Measurements from ENCODE around the gene IGF2BP2.

The IGF2BP2 gene

DNA sequence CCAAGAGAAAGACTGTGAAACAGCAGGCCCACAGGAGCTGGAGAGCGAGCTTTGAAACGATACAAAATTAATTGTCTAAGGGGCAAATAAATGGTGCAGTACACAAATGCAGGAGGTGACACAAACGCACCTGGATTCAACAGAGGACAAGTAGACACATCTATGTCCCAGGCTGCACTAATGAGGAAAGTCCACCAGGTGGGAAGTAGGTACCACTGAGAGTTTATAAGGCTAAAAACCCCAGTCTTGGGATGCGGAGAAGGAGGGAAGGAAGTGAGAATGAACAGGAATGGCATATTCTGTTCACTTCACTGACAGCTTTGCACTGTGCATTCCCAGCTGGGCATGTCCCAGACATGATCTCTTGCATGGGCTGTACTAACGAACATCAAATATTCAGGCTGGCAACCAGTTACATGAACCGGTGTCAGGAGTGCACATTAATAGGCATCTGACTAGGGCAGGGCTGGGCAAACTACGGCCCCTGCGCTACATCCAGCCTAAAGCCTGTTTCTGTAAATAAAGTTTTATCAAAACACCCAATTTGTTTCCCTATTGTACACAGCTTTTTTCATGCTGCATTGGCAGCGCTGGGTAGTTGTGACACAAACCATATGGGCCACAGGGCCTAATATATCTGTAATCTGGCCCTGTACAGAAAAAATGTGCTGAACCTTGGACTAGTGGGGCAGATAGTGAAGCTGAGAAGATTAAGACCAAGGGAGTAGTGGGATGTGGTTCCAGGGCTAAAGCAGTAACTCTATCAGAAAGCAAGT lies 107.0 kb downstream of the IGF2BP2 start:
- Histone ChIP-seq H3K27ac (ENCODE audit: low read length) (no peak overlapping the region), H3K79me2 (ENCODE audit: low read length) (no peaks in the 10 kb centered on the region)

GRCh38 chr3:185717121-185717520 lies 107.7 kb downstream of the IGF2BP2 start:
- no peak for DNase-seq
- Histone ChIP-seq H3K4me2 (ENCODE audit: low read depth, low read length) (no peak overlapping the region), H3K4me1 (ENCODE audit: low read length) (no peaks in the 10 kb centered on the region), H3K9me3 (replicated peaks; ENCODE audit: insufficient read depth, low read length) (no peaks in the 10 kb centered on the region), H3K4me3 (ENCODE audit: low read length) (no peak overlapping the region), H2AFZ (ENCODE audit: low read length) (no peak overlapping the region), H3K79me2 (ENCODE audit: low read length) (no peaks in the 10 kb centered on the region), H3K36me3 (replicated peaks; ENCODE audit: insufficient read depth, low read length) (no peaks in the 10 kb centered on the region), H3K27ac (ENCODE audit: low read length) (no peak overlapping the region), H3F3A (ENCODE audit: insufficient read depth, low read length) (no peaks in the 10 kb centered on the region), H3K9ac (ENCODE audit: low read length) (no peak overlapping the region), H3K9me2 (replicated peaks; ENCODE audit: insufficient read depth, low read length) (no peaks in the 10 kb centered on the region), H3K27me3 (replicated peaks; ENCODE audit: insufficient read depth, low read length) (no peaks in the 10 kb centered on the region), H4K20me1 (ENCODE audit: insufficient read depth, low read length) (no peaks in the 10 kb centered on the region)
- no peak for TF ChIP-seq EZH2phosphoT487 (IDR thresholded peaks at IDR 0.05; ENCODE audit: low read length)
- TF ChIP-seq EZH2 (optimal IDR thresholded peaks at IDR 0.05; ENCODE audit: low read depth, low read length), result no peak
- TF ChIP-seq, protein P1, sequence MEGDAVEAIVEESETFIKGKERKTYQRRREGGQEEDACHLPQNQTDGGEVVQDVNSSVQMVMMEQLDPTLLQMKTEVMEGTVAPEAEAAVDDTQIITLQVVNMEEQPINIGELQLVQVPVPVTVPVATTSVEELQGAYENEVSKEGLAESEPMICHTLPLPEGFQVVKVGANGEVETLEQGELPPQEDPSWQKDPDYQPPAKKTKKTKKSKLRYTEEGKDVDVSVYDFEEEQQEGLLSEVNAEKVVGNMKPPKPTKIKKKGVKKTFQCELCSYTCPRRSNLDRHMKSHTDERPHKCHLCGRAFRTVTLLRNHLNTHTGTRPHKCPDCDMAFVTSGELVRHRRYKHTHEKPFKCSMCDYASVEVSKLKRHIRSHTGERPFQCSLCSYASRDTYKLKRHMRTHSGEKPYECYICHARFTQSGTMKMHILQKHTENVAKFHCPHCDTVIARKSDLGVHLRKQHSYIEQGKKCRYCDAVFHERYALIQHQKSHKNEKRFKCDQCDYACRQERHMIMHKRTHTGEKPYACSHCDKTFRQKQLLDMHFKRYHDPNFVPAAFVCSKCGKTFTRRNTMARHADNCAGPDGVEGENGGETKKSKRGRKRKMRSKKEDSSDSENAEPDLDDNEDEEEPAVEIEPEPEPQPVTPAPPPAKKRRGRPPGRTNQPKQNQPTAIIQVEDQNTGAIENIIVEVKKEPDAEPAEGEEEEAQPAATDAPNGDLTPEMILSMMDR (IDR thresholded peaks at IDR 0.05; ENCODE audit: low read length), result no peak

More for the DNA sequence above, 107.0 kb downstream of the IGF2BP2 start:
- no peak for DNase-seq
- H3K27me3 ChIP-seq (replicated peaks; ENCODE audit: insufficient read depth, low read length), result no peaks in the 10 kb centered on the region
- no peaks in the 10 kb centered on the region for H3K9me3 ChIP-seq (replicated peaks; ENCODE audit: insufficient read depth, low read length)
- H3K4me3 ChIP-seq (ENCODE audit: low read length), result no peak overlapping the region
- H4K20me1 ChIP-seq (ENCODE audit: insufficient read depth, low read length), result no peaks in the 10 kb centered on the region
- TF ChIP-seq EZH2phosphoT487 (IDR thresholded peaks at IDR 0.05; ENCODE audit: low read length) (no peak), EZH2 (optimal IDR thresholded peaks at IDR 0.05; ENCODE audit: low read depth, low read length) (no peak)
- TF ChIP-seq, protein P1 (IDR thresholded peaks at IDR 0.05; ENCODE audit: low read length), result no peak
- H3K9me2 ChIP-seq (replicated peaks; ENCODE audit: insufficient read depth, low read length), result no peaks in the 10 kb centered on the region
- no peaks in the 10 kb centered on the region for H3F3A ChIP-seq (ENCODE audit: insufficient read depth, low read length)
- H3K36me3 ChIP-seq (replicated peaks; ENCODE audit: insufficient read depth, low read length), result no peaks in the 10 kb centered on the region
- no peak overlapping the region for H3K9ac ChIP-seq (ENCODE audit: low read length)
- no peak overlapping the region for H2AFZ ChIP-seq (ENCODE audit: low read length)
- H3K4me2 ChIP-seq (ENCODE audit: low read depth, low read length), result no peak overlapping the region
- H3K4me1 ChIP-seq (ENCODE audit: low read length), result no peaks in the 10 kb centered on the region

DNA sequence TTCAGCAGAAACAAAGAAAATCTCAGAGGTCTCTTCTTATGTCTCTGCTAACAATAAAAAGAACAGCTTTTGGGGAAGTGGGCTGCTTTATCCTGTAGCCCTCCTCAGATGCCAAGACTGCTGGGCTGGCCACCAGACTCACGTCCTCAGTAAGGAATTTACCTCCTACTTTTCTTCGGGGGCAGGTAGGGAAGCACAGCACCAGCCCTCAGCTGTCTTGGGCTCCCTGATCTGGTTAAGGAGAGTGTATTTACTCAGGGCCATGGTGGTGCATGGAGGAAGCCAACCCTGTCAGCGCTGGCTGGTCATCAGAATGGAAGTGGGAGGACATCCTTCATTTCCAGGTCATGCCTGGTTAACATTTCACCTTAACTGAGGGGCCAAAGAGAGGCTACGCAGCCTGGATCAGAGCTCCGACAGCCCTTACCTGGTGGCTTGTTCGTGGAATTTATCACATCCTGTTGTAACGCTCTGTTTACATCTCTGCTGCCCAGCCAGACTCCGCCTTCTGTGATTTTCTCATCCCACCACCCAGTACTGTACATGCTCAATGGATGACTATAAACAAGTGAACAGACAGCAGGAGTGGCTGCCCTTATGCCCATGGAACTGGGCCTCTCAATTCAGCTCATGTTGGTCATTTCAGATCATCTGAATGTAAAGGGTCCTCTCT lies 108.3 kb downstream of the IGF2BP2 start:
- no peak overlapping the region for H3K4me2 ChIP-seq (ENCODE audit: low read depth, low read length)
- H3K9me3 ChIP-seq (replicated peaks; ENCODE audit: insufficient read depth, low read length), result no peaks in the 10 kb centered on the region
- H2AFZ ChIP-seq (ENCODE audit: low read length), result no peak overlapping the region
- no peaks in the 10 kb centered on the region for H3F3A ChIP-seq (ENCODE audit: insufficient read depth, low read length)
- H4K20me1 ChIP-seq (ENCODE audit: insufficient read depth, low read length), result no peaks in the 10 kb centered on the region
- DNase-seq, result no peak
- no peaks in the 10 kb centered on the region for H3K27me3 ChIP-seq (replicated peaks; ENCODE audit: insufficient read depth, low read length)
- peaks cover under 1% of the 10 kb centered on the region; the same call in 1 of the 2 replicates for H3K79me2 ChIP-seq (ENCODE audit: low read length)
- H3K9me2 ChIP-seq (replicated peaks; ENCODE audit: insufficient read depth, low read length), result no peaks in the 10 kb centered on the region
- H3K9ac ChIP-seq (ENCODE audit: low read length), result no peak overlapping the region
- H3K27ac ChIP-seq (ENCODE audit: low read length), result no peak overlapping the region
- TF ChIP-seq EZH2phosphoT487 (IDR thresholded peaks at IDR 0.05; ENCODE audit: low read length), result no peak
- TF ChIP-seq, protein P1 (IDR thresholded peaks at IDR 0.05; ENCODE audit: low read length), result no peak
- no peak for TF ChIP-seq EZH2 (optimal IDR thresholded peaks at IDR 0.05; ENCODE audit: low read depth, low read length)
- H3K4me1 ChIP-seq (ENCODE audit: low read length), result no peaks in the 10 kb centered on the region
- no peak overlapping the region for H3K4me3 ChIP-seq (ENCODE audit: low read length)
- H3K36me3 ChIP-seq (replicated peaks; ENCODE audit: insufficient read depth, low read length), result no peaks in the 10 kb centered on the region

Measured in MM.1S (cell line).